ENCODE measurements around the gene RSRP1. TPM values are rescaled to one million over a fixed set of nuclear protein-coding genes. Genes with fewer than 3 reads are reported as not detected.
"Not testable (repeated sequence)": the region's sequence is repeated elsewhere in the genome, so short reads cannot be mapped to it uniquely, and the experiment has no call there.

RSRP1 gene
- total RNA-seq, 1 experiment from 2014 or later: 82.9 TPM

GRCh38 chr1:25294889-25295826 is 47.9 kb upstream of the RSRP1 start:
- H2AFZ ChIP-seq (ENCODE audit: low read depth, low read length, poor library complexity, severe bottlenecking); H3K4me2 ChIP-seq (ENCODE audit: low read length); H3K9me3 ChIP-seq (ENCODE audit: control insufficient read depth in 1 of 2, insufficient read depth in 1 of 2, low read depth in 1 of 2, low read length in 2 of 2); H3K27me3 ChIP-seq (ENCODE audit: insufficient read depth, low read length); BruUV-seq (replicated peaks); DNase-seq (ENCODE audit: low read depth, low spot score); H3K9me2 ChIP-seq (ENCODE audit: insufficient read depth); intact Hi-C loops (cut with micrococcal nuclease); CTCF ChIA-PET; H3K4me1 ChIP-seq (ENCODE audit: control insufficient read depth in 1 of 2, insufficient read depth in 2 of 2, low read length in 2 of 2); POLR2A ChIA-PET; H3K9ac ChIP-seq (ENCODE audit: low read length); H3K36me3 ChIP-seq (ENCODE audit: control insufficient read depth in 1 of 2, insufficient read depth in 2 of 2, low read length in 2 of 2); H4K20me1 ChIP-seq (ENCODE audit: insufficient read depth); H3K4me3 ChIP-seq (replicated peaks in 1 of 2; ENCODE audit: low read depth in 1 of 2, low read length in 2 of 2); H3K27ac ChIP-seq (ENCODE audit: low read depth, low read length); H3K79me2 ChIP-seq (ENCODE audit: insufficient read depth, low read length); ATAC-seq; RAD21 ChIA-PET (ENCODE audit: low non-redundant PET in 1 of 2, low total read pairs in 2 of 2, uncharacterized antibody in 2 of 2, unreplicated experiment in 2 of 2): not testable (repeated sequence)

- H3K4me3 ChIP-seq (replicated peaks in 1 of 2; ENCODE audit: low read depth in 1 of 2, low read length in 2 of 2); H4K20me1 ChIP-seq (ENCODE audit: insufficient read depth); H3K9ac ChIP-seq (ENCODE audit: low read length); H3K9me2 ChIP-seq (ENCODE audit: insufficient read depth); ATAC-seq; H3K36me3 ChIP-seq (ENCODE audit: control insufficient read depth in 1 of 2, insufficient read depth in 2 of 2, low read length in 2 of 2); H3K79me2 ChIP-seq (ENCODE audit: insufficient read depth, low read length); POLR2A ChIA-PET; H2AFZ ChIP-seq (ENCODE audit: low read depth, low read length, poor library complexity, severe bottlenecking); RAD21 ChIA-PET (ENCODE audit: low non-redundant PET in 1 of 2, low total read pairs in 2 of 2, uncharacterized antibody in 2 of 2, unreplicated experiment in 2 of 2); H3K27ac ChIP-seq (ENCODE audit: low read depth, low read length); H3K9me3 ChIP-seq (ENCODE audit: control insufficient read depth in 1 of 2, insufficient read depth in 1 of 2, low read depth in 1 of 2, low read length in 2 of 2); BruUV-seq (replicated peaks); intact Hi-C loops (cut with micrococcal nuclease); H3K4me1 ChIP-seq (ENCODE audit: control insufficient read depth in 1 of 2, insufficient read depth in 2 of 2, low read length in 2 of 2); H3K27me3 ChIP-seq (ENCODE audit: insufficient read depth, low read length); H3K4me2 ChIP-seq (ENCODE audit: low read length); CTCF ChIA-PET; DNase-seq (ENCODE audit: low read depth, low spot score): not testable (repeated sequence)
Observed at GRCh38 chr1:25293426-25293825, 46.2 kb upstream of the RSRP1 start.

- H3K9ac ChIP-seq (ENCODE audit: low read length): not testable (repeated sequence)
Observed at GRCh38 chr1:25290043-25290442, 42.8 kb upstream of the RSRP1 start.

GRCh38 chr1:25288573-25289101 is 41.4 kb upstream of the RSRP1 start:
- H3K4me2 ChIP-seq (ENCODE audit: low read length); POLR2A ChIA-PET; H3K27ac ChIP-seq (ENCODE audit: low read depth, low read length); H3K4me1 ChIP-seq (ENCODE audit: control insufficient read depth in 1 of 2, insufficient read depth in 2 of 2, low read length in 2 of 2); H2AFZ ChIP-seq (ENCODE audit: low read depth, low read length, poor library complexity, severe bottlenecking); H3K9me3 ChIP-seq (ENCODE audit: control insufficient read depth in 1 of 2, insufficient read depth in 1 of 2, low read depth in 1 of 2, low read length in 2 of 2); H3K9ac ChIP-seq (ENCODE audit: low read length); BruUV-seq (replicated peaks); CTCF ChIA-PET; DNase-seq (ENCODE audit: low read depth, low spot score); H3K36me3 ChIP-seq (ENCODE audit: control insufficient read depth in 1 of 2, insufficient read depth in 2 of 2, low read length in 2 of 2); H3K9me2 ChIP-seq (ENCODE audit: insufficient read depth); ATAC-seq; H3K79me2 ChIP-seq (ENCODE audit: insufficient read depth, low read length); H3K27me3 ChIP-seq (ENCODE audit: insufficient read depth, low read length); H4K20me1 ChIP-seq (ENCODE audit: insufficient read depth); RAD21 ChIA-PET (ENCODE audit: low non-redundant PET in 1 of 2, low total read pairs in 2 of 2, uncharacterized antibody in 2 of 2, unreplicated experiment in 2 of 2); H3K4me3 ChIP-seq (replicated peaks in 1 of 2; ENCODE audit: low read depth in 1 of 2, low read length in 2 of 2): not testable (repeated sequence)
- intact Hi-C loops (cut with micrococcal nuclease): loop anchor here (5.0 kb wide), 1 partner anchor 114 kb away; no protein-coding TSS in a partner anchor

More at GRCh38 chr1:25290043-25290442, 42.8 kb upstream of the RSRP1 start:
- H3K79me2 ChIP-seq (ENCODE audit: insufficient read depth, low read length); H4K20me1 ChIP-seq (ENCODE audit: insufficient read depth); intact Hi-C loops (cut with micrococcal nuclease); DNase-seq (ENCODE audit: low read depth, low spot score); H3K9me2 ChIP-seq (ENCODE audit: insufficient read depth); H3K4me1 ChIP-seq (ENCODE audit: control insufficient read depth in 1 of 2, insufficient read depth in 2 of 2, low read length in 2 of 2); CTCF ChIA-PET; H3K27ac ChIP-seq (ENCODE audit: low read depth, low read length); H2AFZ ChIP-seq (ENCODE audit: low read depth, low read length, poor library complexity, severe bottlenecking); POLR2A ChIA-PET; H3K4me2 ChIP-seq (ENCODE audit: low read length); H3K27me3 ChIP-seq (ENCODE audit: insufficient read depth, low read length); H3K4me3 ChIP-seq (replicated peaks in 1 of 2; ENCODE audit: low read depth in 1 of 2, low read length in 2 of 2); H3K9me3 ChIP-seq (ENCODE audit: control insufficient read depth in 1 of 2, insufficient read depth in 1 of 2, low read depth in 1 of 2, low read length in 2 of 2); RAD21 ChIA-PET (ENCODE audit: low non-redundant PET in 1 of 2, low total read pairs in 2 of 2, uncharacterized antibody in 2 of 2, unreplicated experiment in 2 of 2); BruUV-seq (replicated peaks); H3K36me3 ChIP-seq (ENCODE audit: control insufficient read depth in 1 of 2, insufficient read depth in 2 of 2, low read length in 2 of 2): not testable (repeated sequence)
- ATAC-seq: peak; percentile 94
